ENCODE results near the gene RPP14. TPM values are rescaled to one million over a fixed set of nuclear protein-coding genes. Genes with fewer than 3 reads are reported as not detected.
"Not testable (repeated sequence)": the region's sequence is repeated elsewhere in the genome, so short reads cannot be mapped to it uniquely, and the experiment has no call there.

The RPP14 gene
- total RNA-seq, 1 donor from 2014 or later: 14.2 TPM

DNA sequence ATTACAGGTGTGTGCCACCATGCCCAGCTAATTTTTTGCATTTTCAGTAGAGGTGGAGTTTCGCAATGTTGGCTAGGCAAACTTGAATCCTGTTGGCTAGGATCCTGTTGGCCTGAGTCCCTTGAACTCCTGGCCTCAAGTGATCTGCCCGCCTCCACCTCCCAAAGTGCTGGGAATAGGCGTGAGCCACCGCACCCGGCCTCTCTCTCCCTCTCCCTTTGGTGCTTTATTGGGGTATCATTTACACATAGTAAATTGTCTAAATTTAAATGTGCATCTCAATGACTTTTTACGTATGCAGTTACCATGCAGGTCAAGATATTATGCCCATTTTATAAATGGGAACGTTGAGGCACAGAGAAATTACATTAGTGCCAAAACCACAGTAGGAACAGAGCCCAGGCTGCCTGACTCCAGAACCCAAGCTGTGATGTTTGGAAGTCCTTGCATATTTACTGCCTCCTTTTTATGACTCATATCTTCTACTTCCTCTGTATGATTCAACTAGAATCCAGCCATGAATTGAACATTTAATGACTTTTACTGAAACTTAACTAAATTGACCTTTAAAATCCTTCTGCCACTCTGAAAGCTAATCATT, 34.0 kb upstream of the RPP14 start:
- H3K27ac Mint-ChIP-seq (ENCODE audit: unreplicated experiment): peak overlapping the region; percentile 89
- peaks cover 12% of the 10 kb centered on the region for H3K4me1 Mint-ChIP-seq (ENCODE audit: low read depth)
- peaks cover 16% of the 10 kb centered on the region for H3K36me3 Mint-ChIP-seq (ENCODE audit: low read depth)

DNA sequence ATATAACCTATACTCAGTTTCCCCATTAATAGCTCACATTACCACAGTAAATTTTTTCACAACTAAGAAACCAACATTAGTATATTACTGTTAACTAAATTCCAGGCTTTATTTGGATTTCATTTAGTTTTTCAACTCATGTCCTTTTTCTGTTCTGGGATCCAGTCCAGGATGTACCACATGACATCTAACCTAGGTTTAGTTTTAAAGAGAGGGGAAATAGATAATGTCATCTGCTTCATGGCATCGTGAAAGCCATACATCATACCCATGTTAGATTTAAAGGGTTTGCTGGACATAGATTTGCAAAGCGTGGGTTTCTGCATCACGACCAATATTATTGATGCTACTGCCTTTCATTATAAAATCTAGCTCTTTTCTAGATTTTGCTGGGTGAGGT, 33.2 kb upstream of the RPP14 start:
- Mint-ChIP-seq H3K9me3 (ENCODE audit: low read depth) (peaks cover 9% of the 10 kb centered on the region), H3K4me3 (ENCODE audit: unreplicated experiment) (no peak overlapping the region), H3K27me3 (ENCODE audit: low read depth) (no peaks in the 10 kb centered on the region), H3K4me1 (ENCODE audit: low read depth) (peaks cover 12% of the 10 kb centered on the region), H3K27ac (ENCODE audit: unreplicated experiment) (peak overlapping the region; percentile 59), H3K36me3 (ENCODE audit: low read depth) (peaks cover 20% of the 10 kb centered on the region)
- TF ChIP-seq, protein P1, sequence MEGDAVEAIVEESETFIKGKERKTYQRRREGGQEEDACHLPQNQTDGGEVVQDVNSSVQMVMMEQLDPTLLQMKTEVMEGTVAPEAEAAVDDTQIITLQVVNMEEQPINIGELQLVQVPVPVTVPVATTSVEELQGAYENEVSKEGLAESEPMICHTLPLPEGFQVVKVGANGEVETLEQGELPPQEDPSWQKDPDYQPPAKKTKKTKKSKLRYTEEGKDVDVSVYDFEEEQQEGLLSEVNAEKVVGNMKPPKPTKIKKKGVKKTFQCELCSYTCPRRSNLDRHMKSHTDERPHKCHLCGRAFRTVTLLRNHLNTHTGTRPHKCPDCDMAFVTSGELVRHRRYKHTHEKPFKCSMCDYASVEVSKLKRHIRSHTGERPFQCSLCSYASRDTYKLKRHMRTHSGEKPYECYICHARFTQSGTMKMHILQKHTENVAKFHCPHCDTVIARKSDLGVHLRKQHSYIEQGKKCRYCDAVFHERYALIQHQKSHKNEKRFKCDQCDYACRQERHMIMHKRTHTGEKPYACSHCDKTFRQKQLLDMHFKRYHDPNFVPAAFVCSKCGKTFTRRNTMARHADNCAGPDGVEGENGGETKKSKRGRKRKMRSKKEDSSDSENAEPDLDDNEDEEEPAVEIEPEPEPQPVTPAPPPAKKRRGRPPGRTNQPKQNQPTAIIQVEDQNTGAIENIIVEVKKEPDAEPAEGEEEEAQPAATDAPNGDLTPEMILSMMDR (IDR thresholded peaks at IDR 0.05): no peak
- DNase-seq (ENCODE audit: low spot score): no peak

More for the DNA sequence above, 34.0 kb upstream of the RPP14 start:
- no peak for DNase-seq (ENCODE audit: low spot score)
- TF ChIP-seq, protein P1 (IDR thresholded peaks at IDR 0.05): no peak
- H3K4me3 Mint-ChIP-seq (ENCODE audit: unreplicated experiment): no peak overlapping the region
- H3K27me3 Mint-ChIP-seq (ENCODE audit: low read depth): no peaks in the 10 kb centered on the region
- H3K9me3 Mint-ChIP-seq (ENCODE audit: low read depth): peaks cover 5% of the 10 kb centered on the region

DNA sequence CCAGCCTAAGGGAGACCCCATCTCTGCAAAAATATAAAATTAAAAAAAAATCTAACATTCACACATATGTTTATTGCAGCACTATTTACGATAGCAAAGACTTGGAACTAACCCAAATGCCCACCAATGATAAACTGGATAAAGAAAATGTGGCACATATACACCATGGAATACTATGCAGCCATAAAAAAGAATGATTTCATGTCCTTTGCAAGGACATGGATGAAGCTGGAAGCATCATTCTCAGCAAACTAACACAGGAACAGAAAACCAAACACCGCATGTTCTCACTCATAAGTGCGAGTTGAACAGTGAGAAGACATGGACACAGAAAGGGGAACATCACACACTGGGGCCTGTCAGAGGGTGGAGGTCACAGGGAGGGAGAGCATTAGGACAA, 32.7 kb upstream of the RPP14 start:
- peaks cover 12% of the 10 kb centered on the region for H3K4me1 Mint-ChIP-seq (ENCODE audit: low read depth)
- not testable (repeated sequence) for H3K4me3 Mint-ChIP-seq (ENCODE audit: unreplicated experiment); H3K27me3 Mint-ChIP-seq (ENCODE audit: low read depth); H3K27ac Mint-ChIP-seq (ENCODE audit: unreplicated experiment); DNase-seq (ENCODE audit: low spot score); H3K9me3 Mint-ChIP-seq (ENCODE audit: low read depth)
- H3K36me3 Mint-ChIP-seq (ENCODE audit: low read depth): peaks cover 19% of the 10 kb centered on the region

DNA sequence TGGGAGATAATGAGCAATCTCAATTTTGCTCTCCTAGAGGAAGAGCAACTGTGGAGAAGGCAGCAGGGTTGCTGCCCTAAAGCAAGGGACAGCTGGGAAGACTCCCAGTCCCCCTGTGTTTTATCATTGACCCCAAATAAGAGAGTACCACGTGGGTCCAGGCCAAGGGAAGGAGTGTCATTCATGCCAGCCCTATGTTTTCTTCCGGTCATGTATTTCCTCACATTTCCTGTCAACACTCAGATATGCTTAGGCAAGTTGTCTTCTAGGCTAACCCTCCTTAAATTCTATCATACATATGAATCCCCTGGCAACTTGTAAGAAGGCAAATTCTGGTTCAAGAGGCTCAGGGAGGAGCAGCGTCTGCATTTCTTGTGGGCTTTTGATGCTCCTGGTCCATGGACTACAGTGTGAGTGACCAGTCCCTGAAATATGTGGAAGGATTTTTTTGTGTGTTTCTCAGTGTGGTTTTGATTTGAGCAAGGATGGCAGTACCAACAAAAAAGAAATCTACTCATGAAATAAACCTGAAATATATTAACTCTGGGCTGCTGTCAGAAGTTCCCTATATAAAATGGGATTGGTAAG, 31.9 kb upstream of the RPP14 start:
- Mint-ChIP-seq H3K36me3 (ENCODE audit: low read depth) (peaks cover 23% of the 10 kb centered on the region), H3K27ac (ENCODE audit: unreplicated experiment) (no peak overlapping the region), H3K4me3 (ENCODE audit: unreplicated experiment) (no peak overlapping the region), H3K9me3 (ENCODE audit: low read depth) (peaks cover 9% of the 10 kb centered on the region), H3K27me3 (ENCODE audit: low read depth) (no peaks in the 10 kb centered on the region), H3K4me1 (ENCODE audit: low read depth) (peaks cover 12% of the 10 kb centered on the region)
- TF ChIP-seq, protein P1 (IDR thresholded peaks at IDR 0.05): no peak
- DNase-seq (ENCODE audit: low spot score): no peak

DNA sequence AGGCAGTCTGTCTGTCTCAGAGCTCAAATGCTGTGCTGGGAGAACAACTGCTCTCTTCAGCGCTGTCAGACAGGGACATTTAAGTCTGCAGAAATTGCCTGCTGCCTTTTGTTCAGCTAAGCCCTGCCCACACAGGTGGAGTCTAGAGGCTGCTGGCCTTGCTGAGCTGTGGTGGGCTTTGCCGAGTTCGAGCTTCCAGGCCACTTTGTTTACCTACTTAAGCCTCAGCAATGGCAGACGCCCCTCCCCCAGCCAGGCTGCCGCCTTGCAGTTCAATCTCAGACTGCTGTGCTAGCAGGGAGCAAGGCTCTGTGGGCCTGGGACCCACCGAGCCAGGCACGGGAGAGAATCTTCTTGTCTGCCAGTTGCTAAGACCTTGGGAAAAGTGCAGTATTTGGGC, 25.0 kb upstream of the RPP14 start:
- peaks cover 6% of the 10 kb centered on the region for H3K9me3 Mint-ChIP-seq (ENCODE audit: low read depth)
- H3K27ac Mint-ChIP-seq (ENCODE audit: unreplicated experiment): no peak overlapping the region
- no peak overlapping the region for H3K4me3 Mint-ChIP-seq (ENCODE audit: unreplicated experiment)
- H3K4me1 Mint-ChIP-seq (ENCODE audit: low read depth): no peaks in the 10 kb centered on the region
- H3K36me3 Mint-ChIP-seq (ENCODE audit: low read depth): peaks cover 23% of the 10 kb centered on the region
- no peaks in the 10 kb centered on the region for H3K27me3 Mint-ChIP-seq (ENCODE audit: low read depth)
- TF ChIP-seq, protein P1 (IDR thresholded peaks at IDR 0.05): no peak
- no peak for DNase-seq (ENCODE audit: low spot score)

DNA sequence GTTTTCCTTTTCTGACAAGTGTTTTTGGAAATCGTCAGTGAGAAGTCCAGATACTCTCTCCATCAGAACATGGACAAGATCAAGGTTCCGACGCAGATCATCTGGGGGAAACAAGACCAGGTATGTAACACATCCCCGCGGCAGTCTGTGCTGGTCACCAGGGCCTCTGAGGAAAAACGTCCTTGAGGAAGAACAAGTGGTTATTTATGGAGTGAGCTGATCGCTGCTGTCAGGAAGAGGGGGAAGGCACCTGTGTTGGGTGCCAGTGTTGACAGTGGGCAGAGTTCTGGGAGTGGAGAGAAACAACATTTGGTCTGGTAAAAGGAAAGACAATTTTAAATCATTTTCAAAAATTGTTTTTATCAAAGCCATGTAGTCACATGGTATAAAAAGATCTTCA, 20.7 kb upstream of the RPP14 start:
- TF ChIP-seq, protein P1 (IDR thresholded peaks at IDR 0.05): no peak
- H3K9me3 Mint-ChIP-seq (ENCODE audit: low read depth): no peaks in the 10 kb centered on the region
- no peak overlapping the region for H3K4me3 Mint-ChIP-seq (ENCODE audit: unreplicated experiment)
- no peak overlapping the region for H3K27ac Mint-ChIP-seq (ENCODE audit: unreplicated experiment)
- no peak for DNase-seq (ENCODE audit: low spot score)
- H3K4me1 Mint-ChIP-seq (ENCODE audit: low read depth): no peaks in the 10 kb centered on the region
- peaks cover 4% of the 10 kb centered on the region for H3K36me3 Mint-ChIP-seq (ENCODE audit: low read depth)
- H3K27me3 Mint-ChIP-seq (ENCODE audit: low read depth): no peaks in the 10 kb centered on the region

Data from chondrocyte (in vitro differentiated cells).